ENCODE data around the gene CCIN.
"Not testable (repeated sequence)": the region's sequence is repeated elsewhere in the genome, so short reads cannot be mapped to it uniquely, and the experiment has no call there.

CCIN gene

GRCh38 chr9:36158917-36159316, 10.3 kb upstream of the CCIN start:
- DNase-seq (ENCODE audit: low spot score), result no peak

DNA sequence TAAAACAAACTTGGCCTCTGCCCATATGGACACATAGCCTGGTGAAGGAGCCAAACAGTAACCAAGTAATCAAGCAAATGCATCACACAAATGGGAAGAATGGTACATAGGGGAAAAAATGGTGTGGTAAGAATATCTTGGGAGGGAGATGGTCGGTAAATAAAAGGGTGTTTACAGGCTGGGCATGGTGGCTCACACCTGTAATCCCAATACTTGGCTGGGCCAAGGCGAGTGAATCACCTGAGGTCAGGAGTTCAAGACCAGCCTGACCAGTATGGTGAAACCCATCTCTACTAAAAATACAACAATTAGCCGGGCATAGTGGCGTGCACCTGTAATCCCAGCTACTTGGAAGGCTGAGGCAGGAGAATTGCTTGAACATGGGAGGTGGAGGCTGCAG, 9.7 kb upstream of the CCIN start:
- not testable (repeated sequence) for DNase-seq (ENCODE audit: low spot score)

GRCh38 chr9:36160126-36160525, 9.1 kb upstream of the CCIN start:
- not testable (repeated sequence) for DNase-seq (ENCODE audit: low spot score)

- DNase-seq (ENCODE audit: low spot score), result peak; percentile 55
Measured at GRCh38 chr9:36161187-36161586, 8.0 kb upstream of the CCIN start.

DNA sequence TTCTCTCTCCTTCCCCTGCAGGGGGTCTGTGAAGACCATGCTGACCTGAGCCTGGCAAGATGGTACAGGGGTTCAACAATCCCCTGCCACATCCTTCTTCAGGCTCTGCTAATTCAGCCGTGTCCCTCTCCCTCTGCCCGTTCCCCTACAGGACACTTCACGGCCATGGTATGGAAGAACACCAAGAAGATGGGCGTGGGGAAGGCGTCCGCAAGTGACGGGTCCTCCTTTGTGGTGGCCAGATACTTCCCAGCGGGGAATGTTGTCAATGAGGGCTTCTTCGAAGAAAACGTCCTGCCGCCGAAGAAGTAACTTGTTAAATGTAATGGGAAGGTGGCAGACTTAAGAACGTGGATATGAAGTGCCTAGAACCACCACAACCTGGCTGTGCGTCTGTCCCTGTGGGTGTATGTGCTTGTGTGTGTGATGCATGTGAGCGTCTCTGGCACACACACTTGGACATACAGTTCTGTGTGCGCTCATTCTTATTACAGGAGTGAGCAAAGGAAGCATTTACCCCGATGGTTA, 6.9 kb upstream of the CCIN start:
- DNase-seq (ENCODE audit: low spot score), result no peak

DNA sequence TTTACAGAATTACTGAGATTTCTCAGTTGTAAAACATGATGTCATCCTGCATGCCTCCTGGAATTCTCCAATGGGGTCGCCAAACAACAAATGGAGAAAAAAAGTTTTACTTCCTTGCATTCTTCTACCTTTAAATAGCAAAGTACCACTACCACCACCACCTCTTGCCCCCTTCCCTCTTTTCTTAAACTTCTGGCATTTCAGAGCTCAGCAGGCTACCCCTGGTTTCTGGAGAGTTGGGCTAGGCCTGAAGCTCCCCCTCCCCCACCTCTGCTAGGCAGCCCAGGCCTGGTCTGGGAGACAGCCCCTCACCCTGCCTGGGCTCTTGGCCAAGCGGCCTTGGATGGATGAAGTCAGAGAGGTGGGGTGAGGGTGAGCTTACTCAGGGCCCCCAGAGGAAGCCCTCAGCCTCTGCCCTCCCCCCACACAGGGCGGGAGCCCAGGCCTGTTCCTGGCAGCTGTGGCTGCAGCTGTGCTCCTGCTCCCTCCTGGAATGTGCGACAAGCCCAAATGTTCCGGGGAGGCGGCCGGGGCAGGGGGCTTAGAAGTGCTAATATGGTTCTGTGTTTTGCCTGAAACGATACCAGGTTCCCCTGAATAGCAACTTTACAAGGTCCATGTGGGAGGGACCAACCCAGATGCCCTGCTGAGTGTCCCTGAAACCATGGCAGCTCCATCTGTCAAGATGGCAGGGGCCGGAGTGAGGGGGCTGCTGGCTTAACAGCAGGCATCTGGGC, 6.0 kb upstream of the CCIN start:
- peak; percentile 10 for DNase-seq (ENCODE audit: low spot score)

DNA sequence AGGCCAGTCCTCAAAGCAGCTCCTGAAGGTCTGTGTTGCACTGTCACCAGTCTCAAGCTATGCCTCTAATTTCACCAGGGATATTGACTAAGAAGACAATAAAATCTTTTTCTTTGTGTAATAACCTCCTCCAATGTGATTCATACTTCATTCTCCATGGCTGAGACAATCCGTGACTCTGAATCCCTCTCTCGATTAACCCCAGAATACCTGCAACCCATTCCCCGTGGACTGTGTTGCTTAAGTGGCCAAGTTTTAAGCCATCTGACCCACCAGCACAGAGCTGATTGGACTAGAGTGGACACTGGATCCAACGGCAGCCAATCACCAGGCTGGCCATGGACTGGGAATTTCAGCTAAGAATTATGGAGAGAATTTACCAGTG, 5.4 kb upstream of the CCIN start:
- peak; percentile 60 for DNase-seq (ENCODE audit: low spot score)

GRCh38 chr9:36164372-36164771, 4.8 kb upstream of the CCIN start:
- DNase-seq (ENCODE audit: low spot score), result no peak

DNA sequence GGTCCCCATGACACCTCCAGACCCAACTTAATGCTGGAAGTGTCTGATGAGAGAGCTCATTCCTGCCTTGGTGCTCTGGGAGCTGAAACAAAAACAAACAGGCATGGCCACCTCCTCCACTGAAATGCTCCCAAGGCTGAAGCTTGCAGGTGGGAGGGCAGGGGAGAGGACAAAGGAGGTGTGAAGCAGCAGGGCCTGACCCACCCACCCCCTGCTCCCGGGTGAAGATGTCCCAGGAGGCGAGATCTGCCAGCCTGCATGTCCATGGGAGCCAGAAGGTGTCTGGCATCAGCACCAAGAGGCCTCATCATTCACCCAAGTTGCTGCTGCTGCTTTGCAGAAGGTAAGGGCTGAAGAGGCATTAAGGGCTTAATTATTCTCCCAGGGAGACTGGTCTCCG, 4.2 kb upstream of the CCIN start:
- DNase-seq (ENCODE audit: low spot score), result no peak

- peak; percentile 62 for DNase-seq (ENCODE audit: low spot score)
Measured at GRCh38 chr9:36165826-36166167, 3.4 kb upstream of the CCIN start.

GRCh38 chr9:36166168-36166927, 2.8 kb upstream of the CCIN start:
- peak; percentile 92 for DNase-seq (ENCODE audit: low spot score)

DNA sequence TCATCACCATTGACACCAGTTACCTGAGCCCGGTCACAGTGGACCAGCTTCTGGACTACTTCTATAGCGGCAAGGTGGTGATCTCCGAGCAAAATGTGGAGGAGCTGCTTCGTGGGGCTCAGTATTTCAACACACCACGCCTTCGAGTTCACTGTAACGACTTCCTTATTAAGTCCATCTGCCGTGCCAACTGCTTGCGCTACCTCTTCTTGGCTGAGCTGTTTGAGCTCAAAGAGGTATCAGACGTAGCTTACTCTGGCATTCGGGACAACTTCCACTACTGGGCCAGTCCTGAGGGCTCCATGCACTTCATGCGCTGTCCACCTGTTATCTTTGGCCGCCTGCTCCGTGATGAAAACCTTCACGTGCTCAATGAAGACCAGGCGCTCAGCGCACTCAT, 520 bp downstream of the CCIN start:
- DNase-seq (ENCODE audit: low spot score), result no peak

DNA sequence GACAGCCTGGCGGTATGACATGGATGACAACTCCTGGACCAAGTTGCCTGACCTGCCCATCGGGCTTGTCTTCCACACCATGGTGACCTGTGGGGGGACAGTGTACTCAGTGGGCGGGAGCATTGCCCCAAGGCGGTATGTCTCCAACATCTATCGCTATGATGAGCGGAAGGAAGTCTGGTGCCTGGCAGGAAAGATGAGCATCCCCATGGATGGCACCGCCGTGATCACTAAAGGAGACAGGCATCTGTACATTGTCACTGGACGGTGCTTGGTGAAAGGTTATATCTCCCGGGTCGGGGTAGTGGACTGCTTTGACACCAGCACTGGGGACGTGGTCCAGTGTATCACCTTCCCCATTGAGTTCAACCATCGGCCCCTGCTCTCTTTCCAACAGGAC, 1.3 kb downstream of the CCIN start:
- no peak for DNase-seq (ENCODE audit: low spot score)

- no peak for DNase-seq (ENCODE audit: low spot score)
Measured at GRCh38 chr9:36173861-36174260, 4.7 kb downstream of the CCIN start.

GRCh38 chr9:36174271-36174670, 5.1 kb downstream of the CCIN start:
- no peak for DNase-seq (ENCODE audit: low spot score)

DNA sequence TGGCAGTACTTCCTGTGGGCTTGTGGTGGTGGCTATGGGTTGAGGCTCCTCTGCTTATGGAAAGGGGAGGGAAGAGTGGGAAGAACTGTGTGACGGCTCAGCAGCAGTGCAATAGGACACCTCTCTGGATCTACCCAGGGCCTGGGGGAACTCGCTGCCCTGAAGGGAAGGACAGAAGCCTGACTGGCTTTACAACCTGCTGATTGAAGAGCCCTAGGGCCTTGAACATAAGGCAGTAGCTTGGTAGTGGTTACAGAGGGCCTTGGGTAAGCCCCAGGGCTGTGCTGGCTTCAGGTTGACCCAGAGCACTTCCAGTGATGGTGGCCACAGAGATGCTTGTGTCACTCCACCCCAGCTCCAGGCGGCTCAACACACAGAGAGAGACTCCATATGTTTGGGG, 5.5 kb downstream of the CCIN start:
- no peak for DNase-seq (ENCODE audit: low spot score)

DNA sequence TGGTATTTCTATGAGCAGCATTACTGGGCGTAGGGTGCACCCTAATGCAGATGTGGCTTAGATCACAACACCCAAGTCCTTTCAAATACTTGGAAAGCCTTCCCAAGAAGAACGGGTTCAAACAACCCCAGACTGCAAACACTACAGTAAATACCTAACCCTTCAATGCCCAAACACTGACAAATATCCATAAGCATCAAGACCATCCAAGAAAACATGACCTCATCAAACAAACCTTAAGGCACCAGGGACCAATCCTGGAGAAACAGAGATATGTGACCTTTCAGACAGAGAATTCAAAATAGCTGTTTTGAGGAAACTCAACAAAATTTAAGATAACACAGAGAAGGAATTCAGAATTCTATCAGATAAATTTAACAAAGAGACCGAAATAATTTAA, 6.0 kb downstream of the CCIN start:
- not testable (repeated sequence) for DNase-seq (ENCODE audit: low spot score)

- DNase-seq (ENCODE audit: low spot score), result not testable (repeated sequence)
Measured at GRCh38 chr9:36176496-36176895, 7.3 kb downstream of the CCIN start.

DNA sequence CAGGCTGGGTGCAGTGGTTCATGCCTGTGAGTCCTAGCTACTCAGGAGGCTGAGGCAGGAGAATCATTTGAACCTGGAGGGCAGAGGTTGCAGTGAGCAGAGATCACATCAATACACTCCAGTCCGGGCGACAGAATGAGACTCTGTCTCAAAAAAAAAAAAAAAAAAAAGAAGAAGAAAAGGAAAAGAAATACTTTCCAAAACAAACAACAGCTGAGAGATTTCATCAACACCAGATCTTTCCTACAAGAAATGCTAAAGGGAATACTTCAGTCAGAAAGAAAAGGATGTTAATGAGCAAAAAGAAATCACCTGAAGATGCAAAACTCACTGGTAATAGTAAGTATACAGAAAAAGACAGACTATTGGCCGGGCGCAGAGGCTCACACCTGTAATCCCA, 8.4 kb downstream of the CCIN start:
- no peak for DNase-seq (ENCODE audit: low spot score)

DNA sequence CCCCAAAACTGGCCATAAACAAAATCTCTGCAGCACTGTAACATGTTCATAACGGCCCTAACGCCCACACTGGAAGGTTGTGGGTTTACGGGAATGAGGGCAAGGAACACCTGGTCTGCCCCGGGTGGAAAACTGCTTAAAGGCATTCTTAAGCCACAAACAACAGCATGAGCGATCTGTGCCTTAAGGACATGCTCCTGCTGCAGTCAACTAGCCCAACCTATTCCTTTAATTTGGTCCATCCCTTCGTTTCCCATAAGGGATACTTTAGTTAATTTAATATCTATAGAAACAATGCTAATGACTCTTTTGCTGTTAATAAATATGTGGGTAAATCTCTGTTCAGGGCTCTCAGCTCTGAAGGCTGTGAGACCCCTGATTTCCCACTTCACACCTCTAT, 11.1 kb downstream of the CCIN start:
- DNase-seq (ENCODE audit: low spot score), result not testable (repeated sequence)

DNA sequence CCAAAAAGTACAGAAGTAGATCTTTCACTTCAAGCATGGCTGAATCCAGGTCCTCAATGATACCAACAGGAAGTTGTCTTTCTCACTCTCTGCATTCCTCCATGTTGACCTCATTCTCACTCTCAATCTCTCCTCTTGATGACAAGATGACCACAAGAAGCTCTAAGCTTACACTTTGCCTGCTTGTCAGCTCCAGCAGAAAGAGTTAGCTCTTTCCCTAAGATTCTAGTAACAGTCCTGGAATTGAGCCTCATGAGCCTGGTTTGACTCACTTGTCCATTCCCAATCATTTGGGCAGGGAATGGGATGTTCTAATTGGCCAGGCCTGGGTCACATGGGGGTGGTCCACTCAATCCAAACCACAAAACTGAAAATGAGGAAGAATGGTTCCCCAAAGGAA, 18.2 kb downstream of the CCIN start:
- DNase-seq (ENCODE audit: low spot score), result peak; percentile 83

DNA sequence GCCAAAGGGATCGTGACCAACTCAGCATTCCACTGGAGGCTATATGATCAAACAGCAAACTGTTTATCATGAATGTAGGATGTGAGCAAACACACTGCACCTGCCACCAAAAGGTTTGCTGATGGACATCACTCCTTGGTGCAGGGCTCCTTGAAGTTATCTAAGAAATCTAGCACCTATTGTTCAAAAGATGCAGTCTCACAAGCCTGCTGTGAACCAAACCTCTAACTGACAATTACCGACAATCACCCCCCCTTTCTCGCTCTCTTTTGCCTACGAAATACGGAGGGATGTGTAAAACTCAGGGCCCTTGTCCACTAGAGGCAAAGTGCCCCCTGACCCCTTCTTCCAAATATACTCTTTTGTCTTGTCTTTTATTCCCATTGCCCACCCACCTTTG, 19.0 kb downstream of the CCIN start:
- DNase-seq (ENCODE audit: low spot score), result no peak

- no peak for DNase-seq (ENCODE audit: low spot score)
Measured at GRCh38 chr9:36189976-36190375, 20.8 kb downstream of the CCIN start.
